GM12801 (cell line): Measurements from ENCODE around the gene FH.

Experiments used
- TF ChIP-seq, protein P1 (sequence below): IDR thresholded peaks from one replicate; pipeline ENCODE4 v1.5.1; 2011; ENCODE audit warnings: control low read depth; ENCODE audit not compliant: insufficient read length; ENCODE audit errors: extremely low read depth

FH gene

DNA sequence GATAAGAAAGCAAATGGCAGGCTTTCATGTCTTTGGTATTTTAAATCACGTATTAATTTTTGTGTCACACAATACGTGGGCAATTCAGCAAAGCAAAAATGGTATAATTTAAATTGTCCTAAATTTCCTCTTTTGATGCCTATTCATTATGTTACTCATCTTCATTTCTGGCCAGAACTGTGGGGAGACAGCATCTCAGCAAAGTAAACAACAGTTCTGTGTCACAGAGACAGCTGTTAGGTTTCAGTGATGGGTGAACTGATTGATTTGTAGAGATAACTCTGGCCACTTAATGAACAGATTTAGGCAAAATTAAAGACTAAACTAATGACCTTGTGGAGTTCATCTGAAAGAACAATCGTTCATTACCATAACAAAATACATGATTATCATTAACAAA is 49.2 kb downstream of the FH start:
- TF ChIP-seq, protein P1, sequence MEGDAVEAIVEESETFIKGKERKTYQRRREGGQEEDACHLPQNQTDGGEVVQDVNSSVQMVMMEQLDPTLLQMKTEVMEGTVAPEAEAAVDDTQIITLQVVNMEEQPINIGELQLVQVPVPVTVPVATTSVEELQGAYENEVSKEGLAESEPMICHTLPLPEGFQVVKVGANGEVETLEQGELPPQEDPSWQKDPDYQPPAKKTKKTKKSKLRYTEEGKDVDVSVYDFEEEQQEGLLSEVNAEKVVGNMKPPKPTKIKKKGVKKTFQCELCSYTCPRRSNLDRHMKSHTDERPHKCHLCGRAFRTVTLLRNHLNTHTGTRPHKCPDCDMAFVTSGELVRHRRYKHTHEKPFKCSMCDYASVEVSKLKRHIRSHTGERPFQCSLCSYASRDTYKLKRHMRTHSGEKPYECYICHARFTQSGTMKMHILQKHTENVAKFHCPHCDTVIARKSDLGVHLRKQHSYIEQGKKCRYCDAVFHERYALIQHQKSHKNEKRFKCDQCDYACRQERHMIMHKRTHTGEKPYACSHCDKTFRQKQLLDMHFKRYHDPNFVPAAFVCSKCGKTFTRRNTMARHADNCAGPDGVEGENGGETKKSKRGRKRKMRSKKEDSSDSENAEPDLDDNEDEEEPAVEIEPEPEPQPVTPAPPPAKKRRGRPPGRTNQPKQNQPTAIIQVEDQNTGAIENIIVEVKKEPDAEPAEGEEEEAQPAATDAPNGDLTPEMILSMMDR: no peak

DNA sequence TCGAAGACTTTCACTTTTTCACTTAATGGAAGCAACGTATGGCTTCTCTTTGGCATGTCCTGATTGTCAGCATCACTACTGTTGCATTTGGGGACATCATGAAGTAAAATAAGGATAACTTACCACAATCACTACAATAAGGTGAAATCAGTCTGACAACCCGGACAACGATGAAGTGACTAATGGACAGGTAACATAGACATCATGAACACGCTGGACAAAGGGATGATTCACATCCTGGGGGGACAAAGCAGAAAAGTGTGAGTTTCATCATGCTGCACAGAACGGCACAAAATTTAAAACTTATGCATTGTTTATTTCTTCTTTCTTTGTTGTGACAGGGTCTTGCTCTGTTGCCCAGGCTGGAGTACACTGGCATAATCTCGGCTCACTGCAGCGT is 53.9 kb downstream of the FH start:
- TF ChIP-seq, protein P1: no peak

DNA sequence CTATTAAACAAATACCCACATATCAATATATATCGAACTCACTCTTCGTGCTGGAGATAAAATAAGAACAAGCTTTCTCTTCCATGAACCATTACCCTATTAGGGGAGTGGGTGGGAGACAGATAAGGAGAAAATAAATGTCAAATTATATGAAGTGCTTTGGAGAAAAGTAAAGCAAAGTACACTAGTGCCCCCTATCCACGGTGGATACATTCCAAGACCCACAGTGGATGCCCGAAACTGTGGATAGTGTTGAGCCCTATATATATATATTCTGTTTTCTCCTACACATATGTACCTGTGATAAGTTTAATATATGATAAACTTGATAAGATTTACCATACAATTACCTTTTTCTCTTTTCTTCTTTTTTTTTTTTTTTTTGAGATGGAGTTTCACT is 54.6 kb downstream of the FH start:
- TF ChIP-seq, protein P1: no peak

DNA sequence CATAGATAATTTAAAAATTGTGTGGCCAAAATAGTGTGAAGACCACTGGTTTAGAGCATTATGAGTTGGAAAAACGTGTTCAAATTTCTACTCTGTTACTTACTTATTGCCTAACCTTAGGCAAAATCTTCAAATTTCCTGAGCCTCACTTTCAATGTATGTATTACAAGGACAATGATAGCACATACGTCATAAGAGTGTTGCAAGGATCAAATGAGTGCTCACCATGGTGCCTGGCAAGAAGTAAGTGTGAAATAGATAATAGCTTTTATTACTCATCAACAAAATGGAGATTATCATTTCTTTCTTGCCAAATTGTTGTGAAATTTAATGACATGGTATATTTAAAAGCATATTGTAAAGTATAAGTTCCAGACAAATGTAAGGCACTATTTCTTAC is 57.2 kb downstream of the FH start:
- TF ChIP-seq, protein P1: no peak

DNA sequence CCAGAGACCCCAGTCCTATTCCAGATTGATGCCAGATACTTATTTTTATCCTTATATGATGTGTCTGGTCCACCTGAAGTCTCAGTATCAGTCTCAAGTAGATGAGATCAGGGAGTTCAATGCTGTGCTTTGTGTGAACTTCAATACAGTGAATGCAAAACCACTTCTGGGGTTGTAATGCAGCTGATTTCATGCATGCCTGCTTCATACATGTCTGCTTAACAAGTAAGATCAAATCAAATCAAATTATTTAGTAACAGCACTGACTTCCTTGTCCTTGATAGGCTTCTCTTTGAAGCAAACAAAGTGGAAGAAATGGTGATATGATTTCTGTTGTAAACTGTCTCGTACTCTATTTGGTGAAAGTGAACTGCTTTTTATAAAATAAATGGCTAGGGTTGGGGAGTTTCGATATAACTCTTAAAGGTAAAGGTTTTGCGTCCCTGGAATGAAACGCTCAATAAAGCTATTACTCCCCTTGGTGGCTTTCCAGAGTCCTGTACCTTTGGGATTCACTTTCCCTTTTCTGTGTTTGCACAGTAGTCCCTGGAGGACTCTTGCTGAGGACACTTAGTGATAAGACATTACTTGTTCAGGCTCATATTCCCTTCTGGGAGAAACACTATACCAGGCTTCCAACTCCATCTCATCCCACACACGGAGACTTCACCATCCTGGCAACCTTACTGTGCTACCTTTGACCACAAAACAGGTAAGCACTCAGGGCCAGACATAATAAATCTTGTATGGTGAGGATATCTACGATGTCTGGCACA is 59.3 kb downstream of the FH start:
- TF ChIP-seq, protein P1: no peak

DNA sequence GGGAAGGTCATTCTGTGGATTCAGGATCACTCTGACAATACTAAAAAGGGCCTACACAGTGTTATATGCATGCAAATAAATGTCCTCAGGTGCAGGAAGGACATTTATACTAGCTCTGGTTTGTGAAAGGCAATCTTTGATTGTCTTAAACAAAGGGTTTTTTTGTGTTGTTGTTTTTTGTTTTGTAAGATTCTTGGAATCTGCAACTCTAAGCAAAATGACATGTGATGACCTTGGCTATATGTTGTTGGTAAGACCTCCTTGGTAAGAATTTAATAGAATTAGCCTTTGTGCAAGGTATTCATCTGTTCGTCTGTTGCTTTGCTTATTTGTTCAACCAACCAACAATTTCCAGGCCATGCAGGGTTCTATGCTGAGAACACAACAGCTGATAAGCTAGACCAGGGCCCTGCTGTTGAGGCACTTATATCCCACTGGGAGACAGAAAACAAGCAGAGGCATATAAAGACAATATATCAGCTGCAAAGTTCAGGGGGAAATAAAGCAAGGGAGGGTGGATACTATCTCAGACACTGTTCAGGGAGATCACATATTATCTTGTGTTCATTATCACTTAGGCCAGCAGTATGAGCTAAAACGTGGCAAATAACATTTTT is 60.3 kb downstream of the FH start:
- TF ChIP-seq, protein P1: no peak

DNA sequence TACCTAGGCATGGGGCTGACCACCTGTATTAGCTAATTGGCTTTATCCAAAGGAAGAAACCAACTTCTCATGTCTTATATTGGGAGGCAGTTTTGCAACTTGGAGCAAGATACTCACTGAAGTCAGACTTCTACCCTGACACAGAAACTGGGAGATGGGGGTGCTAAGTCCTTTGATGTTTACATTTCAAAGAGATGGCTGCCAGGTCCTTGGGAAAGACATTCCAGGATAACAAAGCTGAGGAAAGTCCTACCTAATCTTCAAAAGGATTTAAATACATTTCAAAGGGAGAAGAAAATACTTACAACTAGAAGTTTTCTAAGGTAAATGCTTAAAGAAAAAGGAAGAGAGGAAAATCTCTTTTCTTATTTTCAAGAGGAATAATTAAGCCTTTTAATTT is 62.1 kb downstream of the FH start:
- TF ChIP-seq, protein P1: no peak
